ENCODE results near the gene FAM13C. TPM values are rescaled to one million over a fixed set of nuclear protein-coding genes. Genes with fewer than 3 reads are reported as not detected.

Gene FAM13C
- total and polyA plus RNA-seq, 12 donors: 8.9 to 92.8 (median 34.1) TPM

DNA sequence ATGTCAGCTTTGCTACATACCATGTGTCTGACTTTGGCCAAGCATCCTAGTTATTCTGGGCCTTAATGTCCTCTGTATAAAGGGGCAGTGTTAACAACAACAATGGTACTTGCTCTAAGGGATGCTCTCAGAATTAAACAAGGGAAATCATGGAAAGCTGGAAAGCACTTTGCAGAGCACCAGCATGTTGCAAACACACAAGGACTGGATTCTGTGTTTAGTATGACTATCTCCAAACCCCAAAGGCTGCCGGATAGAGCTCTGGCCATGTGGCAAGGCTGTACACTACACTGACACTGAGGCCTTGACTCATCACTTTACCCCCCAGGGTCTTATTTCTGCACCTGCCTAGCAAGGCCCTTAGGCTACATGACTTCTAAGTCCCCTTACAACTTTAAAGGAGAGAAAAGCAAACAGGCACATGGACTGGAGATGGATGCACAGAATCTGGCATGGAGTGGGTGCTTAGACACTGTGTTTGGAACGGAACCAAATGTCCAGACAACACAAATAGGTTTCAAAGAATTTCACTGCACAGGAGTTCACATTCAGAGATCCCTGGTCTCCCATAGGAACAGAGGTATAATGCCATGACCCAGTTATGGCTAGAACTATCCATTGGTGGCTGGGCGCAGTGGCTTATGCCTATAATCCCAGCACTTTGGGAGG, 74.6 kb downstream of the FAM13C start:
- 86 to 92% (median 88%) methylated on average over 3 of the region's 3 CpGs for WGBS, 4 donors
- H3K27me3 ChIP-seq: no peaks in the 10 kb centered on the region
- TF ChIP-seq, protein P1, sequence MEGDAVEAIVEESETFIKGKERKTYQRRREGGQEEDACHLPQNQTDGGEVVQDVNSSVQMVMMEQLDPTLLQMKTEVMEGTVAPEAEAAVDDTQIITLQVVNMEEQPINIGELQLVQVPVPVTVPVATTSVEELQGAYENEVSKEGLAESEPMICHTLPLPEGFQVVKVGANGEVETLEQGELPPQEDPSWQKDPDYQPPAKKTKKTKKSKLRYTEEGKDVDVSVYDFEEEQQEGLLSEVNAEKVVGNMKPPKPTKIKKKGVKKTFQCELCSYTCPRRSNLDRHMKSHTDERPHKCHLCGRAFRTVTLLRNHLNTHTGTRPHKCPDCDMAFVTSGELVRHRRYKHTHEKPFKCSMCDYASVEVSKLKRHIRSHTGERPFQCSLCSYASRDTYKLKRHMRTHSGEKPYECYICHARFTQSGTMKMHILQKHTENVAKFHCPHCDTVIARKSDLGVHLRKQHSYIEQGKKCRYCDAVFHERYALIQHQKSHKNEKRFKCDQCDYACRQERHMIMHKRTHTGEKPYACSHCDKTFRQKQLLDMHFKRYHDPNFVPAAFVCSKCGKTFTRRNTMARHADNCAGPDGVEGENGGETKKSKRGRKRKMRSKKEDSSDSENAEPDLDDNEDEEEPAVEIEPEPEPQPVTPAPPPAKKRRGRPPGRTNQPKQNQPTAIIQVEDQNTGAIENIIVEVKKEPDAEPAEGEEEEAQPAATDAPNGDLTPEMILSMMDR (IDR thresholded peaks at IDR 0.05): no peak
- no peak for TF ChIP-seq POLR2A (IDR thresholded peaks at IDR 0.05)
- peaks cover 0 to 4% of the 10 kb centered on the region in 2 donors for H3K4me1 ChIP-seq (replicated peaks in 1 of 2)
- H3K36me3 ChIP-seq (replicated peaks in 1 of 2): peaks cover 0 to 5% of the 10 kb centered on the region in 2 donors
- DNase-seq: no peak
- H3K4me3 ChIP-seq: no peak overlapping the region
- H3K27ac ChIP-seq: no peak overlapping the region
- no peaks in the 10 kb centered on the region for H3K9me3 ChIP-seq (replicated peaks in 1 of 3)
- intact Hi-C loops (cut with DNase I): no loop called here

DNA sequence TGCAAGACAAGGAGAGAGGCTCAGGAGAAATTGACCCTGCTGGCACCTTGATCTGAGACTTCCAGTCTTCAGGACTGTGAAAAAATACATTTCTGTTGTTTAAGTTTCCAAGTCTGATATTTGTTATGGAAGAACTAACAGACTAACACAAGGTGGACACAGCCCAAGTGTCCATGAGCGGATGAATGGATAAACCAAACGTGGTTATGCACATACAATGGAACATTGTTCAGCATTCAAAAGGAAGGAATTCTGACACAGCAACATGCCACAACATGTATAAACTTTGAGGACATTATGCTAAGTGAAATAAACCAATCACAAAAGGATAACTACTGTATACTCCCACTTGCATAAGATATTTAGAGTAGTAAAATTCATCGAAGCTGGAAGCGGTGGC, 76.5 kb downstream of the FAM13C start:
- H3K36me3 ChIP-seq (replicated peaks in 1 of 2): peaks cover 0 to 9% of the 10 kb centered on the region in 2 donors
- TF ChIP-seq, protein P1 (IDR thresholded peaks at IDR 0.05): no peak
- TF ChIP-seq POLR2A (IDR thresholded peaks at IDR 0.05): no peak
- H3K27ac ChIP-seq: no peak overlapping the region
- no peaks in the 10 kb centered on the region for H3K9me3 ChIP-seq (replicated peaks in 1 of 3)
- no peak overlapping the region for H3K4me3 ChIP-seq
- intact Hi-C loops (cut with DNase I): no loop called here
- no peaks in the 10 kb centered on the region for H3K27me3 ChIP-seq
- H3K4me1 ChIP-seq (replicated peaks in 1 of 2): peaks cover 0 to 4% of the 10 kb centered on the region in 2 donors
- no peak for DNase-seq
- WGBS, 4 donors: 93 to 97% (median 95%) methylated on average over 4 of the region's 4 CpGs

DNA sequence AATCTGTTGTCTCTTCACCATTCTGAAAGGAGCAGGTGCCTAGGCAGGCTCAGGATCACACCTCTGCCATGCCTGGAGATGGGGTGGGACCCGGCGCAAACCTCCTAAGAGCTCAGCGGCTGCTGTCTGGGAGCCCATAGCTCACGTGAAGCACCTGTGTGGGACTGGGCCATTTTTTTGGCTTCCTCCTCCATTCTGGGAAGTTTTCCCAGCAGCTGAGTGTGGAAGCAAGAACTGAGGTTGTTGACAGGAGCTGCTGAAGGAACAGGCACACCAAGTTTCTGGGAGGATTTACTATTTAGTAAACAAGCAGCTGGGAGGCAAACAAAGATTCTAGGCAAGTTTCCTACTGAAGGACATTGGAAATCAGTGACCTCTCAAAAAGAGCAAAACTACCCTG, 77.3 kb downstream of the FAM13C start:
- Histone ChIP-seq H3K27ac (peak overlapping the region in 1 of 5 donors; percentile 38), H3K9me3 (replicated peaks in 1 of 3) (no peaks in the 10 kb centered on the region), H3K4me1 (replicated peaks in 1 of 2) (peaks cover 0 to 7% of the 10 kb centered on the region in 2 donors), H3K36me3 (replicated peaks in 1 of 2) (peaks cover 0 to 9% of the 10 kb centered on the region in 2 donors), H3K4me3 (no peak overlapping the region), H3K27me3 (no peaks in the 10 kb centered on the region)
- DNase-seq: no peak
- TF ChIP-seq, protein P1 (IDR thresholded peaks at IDR 0.05): no peak
- no peak for TF ChIP-seq POLR2A (IDR thresholded peaks at IDR 0.05)
- 83 to 94% (median 91%) methylated on average over 2 to 4 of the region's 4 CpGs for WGBS, 4 donors
- intact Hi-C loops (cut with DNase I): no loop called here

DNA sequence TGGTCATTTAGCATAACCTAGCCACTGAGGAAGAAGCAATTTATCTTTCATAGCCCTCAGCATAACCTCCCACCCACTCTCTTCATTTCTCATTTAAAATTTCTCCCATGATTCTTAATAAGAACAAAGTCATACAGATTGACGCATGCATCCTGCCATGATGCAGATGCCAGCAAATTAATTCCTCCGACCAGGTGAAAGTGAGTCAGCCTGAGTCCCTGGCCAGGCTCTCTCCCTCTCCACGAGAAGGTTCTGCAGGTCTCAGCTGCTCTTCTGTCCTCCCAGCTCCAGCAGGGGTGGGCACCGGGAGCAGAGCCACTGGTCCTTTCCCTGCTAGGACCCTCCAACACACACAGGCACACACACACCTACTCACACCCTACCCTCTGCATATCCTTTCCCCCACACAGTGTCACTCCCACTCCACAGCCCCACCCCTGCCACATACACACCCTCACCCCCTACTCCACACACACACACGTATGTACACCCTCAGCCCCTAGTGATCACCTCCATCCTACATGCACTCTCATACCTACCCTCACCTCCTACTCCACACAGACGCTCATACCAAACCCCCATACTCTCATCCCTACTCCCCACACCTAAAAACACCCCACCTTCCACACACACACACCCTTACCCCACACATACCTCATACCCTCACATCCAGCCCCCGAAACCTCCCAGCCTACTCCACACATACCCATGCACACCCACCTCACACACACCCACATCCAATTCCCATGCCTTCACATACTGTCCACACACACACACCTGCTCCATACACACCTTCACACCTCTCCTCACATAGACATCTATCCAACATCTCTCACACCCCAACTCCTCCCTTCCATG, 78.0 kb downstream of the FAM13C start:
- Histone ChIP-seq H3K36me3 (replicated peaks in 1 of 2) (peaks cover 0 to 9% of the 10 kb centered on the region in 2 donors), H3K9me3 (replicated peaks in 1 of 3) (no peaks in the 10 kb centered on the region), H3K4me3 (no peak overlapping the region), H3K27me3 (no peaks in the 10 kb centered on the region), H3K4me1 (replicated peaks in 1 of 2) (peaks cover 0 to 14% of the 10 kb centered on the region in 2 donors), H3K27ac (peak overlapping the region in 1 of 5 donors; percentile 38)
- intact Hi-C loops (cut with DNase I): no loop called here
- 64 to 69% (median 65%) methylated on average over 7 of the region's 7 CpGs for WGBS, 4 donors
- no peak for TF ChIP-seq POLR2A (IDR thresholded peaks at IDR 0.05)
- peak in 2 of 7 donors; percentile 41 to 48 for DNase-seq
